H1 (cell line): ENCODE results near the gene ALG2. TPM values are rescaled to one million over a fixed set of nuclear protein-coding genes. Genes with fewer than 3 reads are reported as not detected.

Source experiments
- CTCF ChIA-PET: fragments of 300-600 bp; sonication (Branson Sonifier 250); formaldehyde crosslinking; loops from one replicate; lab custom pipeline; 2021; ENCODE audit not compliant: partially characterized antibody; lab: Charles Lee
- POLR2A ChIA-PET: fragments of 300-600 bp; sonication (Branson Sonifier 250); formaldehyde crosslinking; loops from one replicate; lab custom pipeline; 2021; ENCODE audit warnings: inconsistent platforms; ENCODE audit not compliant: partially characterized antibody; lab: Charles Lee
- DNase-seq, 2 experiments: peaks; one replicate each; pipeline versions ENCODE4 v3.0.0 to v3.0.0-alpha.2; 2010 to 2022; ENCODE audit warnings: low spot score in 2 of 2, low read depth in 1 of 2, mixed read lengths in 1 of 2
- FAIRE-seq: peaks from 2 replicates; lab custom pipeline; 2011; peaks lifted over from hg19 to GRCh38; lab: Jason Lieb, UNC
- H2AFZ ChIP-seq: 2 replicates; pipeline ENCODE4 v1.8.1; 2012; ENCODE audit warnings: low read length, inconsistent platforms
- H2AK5ac ChIP-seq: 2 replicates; pipeline ENCODE4 v1.6.1; 2013; ENCODE audit warnings: low read depth, low read length
- H2BK120ac ChIP-seq: replicated peaks from 2 replicates; pipeline ENCODE3; 2013; ENCODE audit warnings: low read depth, low read length, inconsistent platforms
- H2BK12ac ChIP-seq: 2 replicates; pipeline ENCODE4 v1.6.1; 2013; ENCODE audit warnings: low read depth, low read length
- H2BK15ac ChIP-seq: 2 replicates; pipeline ENCODE4 v1.6.1; 2013; ENCODE audit warnings: low read length
- H2BK20ac ChIP-seq: 2 replicates; pipeline ENCODE4 v1.6.1; 2013; ENCODE audit warnings: low read length
- H2BK5ac ChIP-seq: 2 replicates; pipeline ENCODE4 v1.6.1; 2013; ENCODE audit warnings: low read depth, low read length
- H3K14ac ChIP-seq: 2 replicates; pipeline ENCODE4 v1.6.1; 2013; ENCODE audit warnings: inconsistent platforms; ENCODE audit not compliant: insufficient read length
- H3K18ac ChIP-seq: 2 replicates; pipeline ENCODE4 v1.6.1; 2013; ENCODE audit warnings: low read length; ENCODE audit errors: extremely low read depth
- H3K23ac ChIP-seq: 2 replicates; pipeline ENCODE4 v1.6.1; 2013; ENCODE audit warnings: inconsistent platforms; ENCODE audit not compliant: insufficient read length
- H3K23me2 ChIP-seq: 2 replicates; pipeline ENCODE4 v1.6.1; 2013; ENCODE audit warnings: low read depth, low read length
- H3K27ac ChIP-seq: 2 replicates; pipeline ENCODE4 v1.6.1; 2011; ENCODE audit warnings: low read depth, low read length, inconsistent platforms
- H3K27me3 ChIP-seq, 4 experiments: replicated peaks in 1 of 4; 1 replicate in 1 of 4; 2 replicates in 3 of 4; pipeline versions ENCODE4 v1.6.1 to v1.8.1; 2011 to 2013; ENCODE audit warnings: low read length in 3 of 4, mild to moderate bottlenecking in 3 of 4, inconsistent platforms in 2 of 4, mixed read lengths in 2 of 4, moderate library complexity in 1 of 4; ENCODE audit not compliant: control insufficient read depth in 3 of 4, insufficient read depth in 3 of 4; ENCODE audit errors: extremely low read depth in 1 of 4
- H3K36me3 ChIP-seq, 4 experiments: 2 replicates each; pipeline versions ENCODE4 v1.6.1 to v1.8.1; 2011 to 2013; ENCODE audit warnings: mild to moderate bottlenecking in 4 of 4, low read length in 3 of 4, moderate library complexity in 2 of 4, control low read depth in 1 of 4, inconsistent platforms in 1 of 4; ENCODE audit not compliant: insufficient read depth in 4 of 4, control insufficient read depth in 2 of 4
- H3K4ac ChIP-seq: replicated peaks from 2 replicates; pipeline ENCODE3; 2013; ENCODE audit warnings: low read length, low read depth, mixed read lengths, inconsistent platforms; ENCODE audit not compliant: insufficient read length
- H3K4me1 ChIP-seq, 4 experiments: replicated peaks in 1 of 4; 1 replicate in 1 of 4; 2 replicates in 3 of 4; pipeline versions ENCODE4 v1.6.1 to v1.8.1; 2011 to 2013; ENCODE audit warnings: low read length in 3 of 4, inconsistent platforms in 2 of 4, mixed read lengths in 1 of 4; ENCODE audit not compliant: insufficient read depth in 4 of 4, control insufficient read depth in 3 of 4
- H3K4me2 ChIP-seq, 2 experiments: 2 replicates each; pipeline versions ENCODE4 v1.6.1 to v1.8.1; 2011 to 2013; ENCODE audit warnings: low read depth in 2 of 2, low read length in 2 of 2, control low read depth in 1 of 2, inconsistent platforms in 1 of 2, mild to moderate bottlenecking in 1 of 2; ENCODE audit not compliant: insufficient read depth in 1 of 2
- H3K4me3 ChIP-seq, 4 experiments: fragments of 200-600, 300-600 bp in 1 of 4; sonication (generic), shearing (Covaris generic), sonication (Bioruptor Twin) in 1 of 4; 2 replicates each; pipeline versions ENCODE4 v1.5.1 to v1.8.1; 2011 to 2016; ENCODE audit warnings: low read length in 4 of 4, low read depth in 3 of 4, control low read depth in 2 of 4, inconsistent platforms in 2 of 4, mild to moderate bottlenecking in 2 of 4, mixed read lengths in 1 of 4, moderate library complexity in 1 of 4; ENCODE audit not compliant: insufficient read depth in 2 of 4; ENCODE audit errors: extremely low read depth in 1 of 4
- H3K56ac ChIP-seq: replicated peaks from 2 replicates; pipeline ENCODE3; 2013; ENCODE audit warnings: low read depth, mild to moderate bottlenecking, mixed read lengths, low read length, inconsistent platforms; ENCODE audit not compliant: insufficient read length
- H3K79me1 ChIP-seq: 2 replicates; pipeline ENCODE4 v1.6.1; 2013; ENCODE audit warnings: low read depth, low read length, control low read depth
- H3K79me2 ChIP-seq, 2 experiments: 2 replicates each; pipeline versions ENCODE4 v1.6.1 to v1.8.1; 2012 to 2013; ENCODE audit warnings: low read length in 2 of 2, mild to moderate bottlenecking in 2 of 2, inconsistent platforms in 1 of 2; ENCODE audit not compliant: insufficient read depth in 2 of 2, control insufficient read depth in 1 of 2
- H3K9ac ChIP-seq, 4 experiments: replicated peaks in 1 of 4; 1 replicate in 1 of 4; 2 replicates in 3 of 4; pipeline versions ENCODE4 v1.6.1 to v1.8.1; 2011 to 2013; ENCODE audit warnings: low read depth in 3 of 4, low read length in 3 of 4, control low read depth in 2 of 4, mild to moderate bottlenecking in 2 of 4, moderate library complexity in 2 of 4, inconsistent platforms in 1 of 4; ENCODE audit errors: extremely low read depth in 1 of 4
- H3K9me3 ChIP-seq, 2 experiments: 2 replicates each; pipeline versions ENCODE4 v1.6.1 to v1.8.1; 2012 to 2013; ENCODE audit warnings: mild to moderate bottlenecking in 2 of 2, moderate library complexity in 2 of 2, control low read depth in 1 of 2, inconsistent platforms in 1 of 2, low read depth in 1 of 2, low read length in 1 of 2, mixed read lengths in 1 of 2; ENCODE audit not compliant: insufficient read depth in 2 of 2
- H4K20me1 ChIP-seq, 2 experiments: replicated peaks in 1 of 2; 2 replicates each; pipeline versions ENCODE3 to v1.8.1; 2011 to 2013; ENCODE audit warnings: inconsistent platforms in 2 of 2, low read length in 2 of 2, mild to moderate bottlenecking in 1 of 2; ENCODE audit not compliant: insufficient read depth in 2 of 2, control insufficient read depth in 1 of 2
- H4K5ac ChIP-seq: 2 replicates; pipeline ENCODE4 v1.6.1; 2013; ENCODE audit warnings: low read length, low read depth, mixed read lengths, inconsistent platforms; ENCODE audit not compliant: insufficient read length
- H4K8ac ChIP-seq: 2 replicates; pipeline ENCODE4 v1.8.0; 2013; ENCODE audit warnings: mild to moderate bottlenecking, moderate library complexity, low read length, inconsistent platforms; ENCODE audit not compliant: insufficient read depth; ENCODE audit errors: extremely low read depth
- H4K91ac ChIP-seq: replicated peaks from 2 replicates; pipeline ENCODE3; 2013; ENCODE audit warnings: low read length, mixed read lengths, inconsistent platforms; ENCODE audit not compliant: insufficient read length
- FOSL1 ChIP-seq: IDR thresholded peaks from 2 replicates; pipeline ENCODE4 v1.6.1; 2011; ENCODE audit warnings: mild to moderate bottlenecking, low read depth, low read length, moderate library complexity; ENCODE audit not compliant: insufficient read depth
- HDAC6 ChIP-seq: IDR thresholded peaks from one replicate; pipeline ENCODE4 v1.7.1; 2012; ENCODE audit warnings: low read depth, mild to moderate bottlenecking, inconsistent platforms, low read length, moderate library complexity
- JUND ChIP-seq: IDR thresholded peaks from 2 replicates; pipeline ENCODE4 v1.6.1; 2011; ENCODE audit warnings: mild to moderate bottlenecking, improper control_type of control experiment, low read length
- MAFK ChIP-seq: IDR thresholded peaks from 2 replicates; pipeline ENCODE4 v1.6.1; 2012; ENCODE audit warnings: low read depth, mild to moderate bottlenecking, improper control_type of control experiment, low read length
- RXRA ChIP-seq: IDR thresholded peaks from 2 replicates; pipeline ENCODE4 v1.6.1; 2011; ENCODE audit warnings: low read depth, mild to moderate bottlenecking, low read length, moderate library complexity; ENCODE audit not compliant: insufficient read depth
- WGBS, 2 experiments: shearing (Covaris generic) in 1 of 2; methylation state at CpG; one replicate each; pipeline versions ENCODE4 v1.1.6 to v1.1.7; 2013 to 2015; ENCODE audit warnings: low lambda C conversion rate in 2 of 2, mixed read lengths in 2 of 2, inconsistent platforms in 1 of 2, low coverage in 1 of 2, missing lambda C conversion rate in 1 of 2; ENCODE audit not compliant: insufficient replicate concordance in 2 of 2, insufficient coverage in 1 of 2, insufficient read length in 1 of 2; ENCODE audit errors: extremely low coverage in 1 of 2, missing lambda C conversion rate in 1 of 2; 5-methylcytosine and 5-hydroxymethylcytosine counted together
- polyA plus RNA-seq, 7 experiments: library from polyadenylated mRNA; depleted of rRNA in 3 of 7; stranded (reverse) in 5 of 7; unstranded in 2 of 7; fragments of >200 nt in 5 of 7; fragments of 200-250 nt in 2 of 7; gene quantifications; 1 replicate in 5 of 7; 2 replicates in 1 of 7; 4 replicates in 1 of 7; pipeline versions ENCODE4 v1.2.1 to v1.2.3, GENCODE V29; 2011 to 2013; ENCODE audit warnings: missing spikeins in 2 of 7, mixed read lengths in 2 of 7
- total RNA-seq: library from RNA; stranded (reverse); fragmentation: NEBNext Ultra II Directional; extraction: Animal tissue kit (Norgen Biotek cat#: 25700); gene quantifications from 2 replicates; pipeline ENCODE4 v1.2.1, GENCODE V29; 2021

ALG2 gene
- total and polyA plus RNA-seq, 2 of the 8 experiments (the other 6 are each of a cell fraction or from before 2014, with no cell fraction given): 27.1 to 30.7 TPM

DNA sequence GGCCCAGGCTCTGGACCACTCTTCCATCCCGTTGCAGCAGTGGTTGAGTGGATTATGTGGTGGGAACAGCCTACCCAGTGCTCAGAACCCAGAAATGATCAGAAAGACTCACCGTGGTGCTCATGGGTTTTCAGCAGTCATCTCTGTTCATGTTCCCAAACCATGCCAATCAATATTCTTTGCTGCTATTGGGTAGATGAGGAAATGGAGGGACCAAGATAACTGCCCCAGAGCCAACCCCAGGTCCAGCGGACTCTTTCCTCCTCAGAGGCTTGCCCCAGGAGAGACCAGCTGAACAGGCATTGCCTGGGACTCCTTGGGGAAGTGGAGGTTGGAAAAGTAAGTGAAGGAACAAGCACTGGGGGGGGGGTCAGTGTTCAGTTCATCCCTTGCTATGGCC, 38.1 kb downstream of the ALG2 start:
- no peak overlapping the region for H2BK20ac ChIP-seq
- H2AK5ac ChIP-seq: no peak overlapping the region
- H3K4ac ChIP-seq: no peak overlapping the region
- no peaks in the 10 kb centered on the region for H3K9me3 ChIP-seq
- no peak overlapping the region for H3K14ac ChIP-seq
- no peak overlapping the region for H3K4me2 ChIP-seq
- H3K79me2 ChIP-seq: no peaks in the 10 kb centered on the region
- H3K9ac ChIP-seq: no peak overlapping the region
- no peak overlapping the region for H4K8ac ChIP-seq
- H3K56ac ChIP-seq: no peak overlapping the region
- H2BK12ac ChIP-seq: 0 out of 2 replicates have a peak overlapping the region, but pooled peaks have one; percentile 18
- no peaks in the 10 kb centered on the region for H3K27me3 ChIP-seq
- H3K4me1 ChIP-seq: peaks cover 0 to 3% (median 1%) of the 10 kb centered on the region in 4 experiments; a peak in 2 of 7 replicates
- H3K18ac ChIP-seq: no peak overlapping the region
- TF ChIP-seq RXRA: no peak
- TF ChIP-seq JUND: no peak
- no peak for TF ChIP-seq HDAC6
- TF ChIP-seq MAFK: no peak
- no peak for TF ChIP-seq FOSL1
- POLR2A ChIA-PET: interaction anchor here (1.1 to 1.8 kb wide), 3 partner anchors 16 to 39 kb away, joined by 3 to 7 read pairs (median 5); partner anchors contain the start of genes ALG2 and SEC61B
- no peaks in the 10 kb centered on the region for H3K79me1 ChIP-seq
- WGBS, 2 experiments: 92% methylated on average over 3 of the region's 3 CpGs; no CpG with 5 or more reads in 1 of the 2 experiments
- H4K20me1 ChIP-seq: no peaks in the 10 kb centered on the region
- H2BK120ac ChIP-seq: no peak overlapping the region
- no peak overlapping the region for H3K27ac ChIP-seq
- H4K91ac ChIP-seq: no peak overlapping the region
- FAIRE-seq (no peak), DNase-seq (no peak)
- H2AFZ ChIP-seq: no peak overlapping the region
- no peak overlapping the region for H3K23ac ChIP-seq
- CTCF ChIA-PET: interaction anchor here (0.7 to 9.4 kb wide), 16 partner anchors 9 to 1141 kb away, joined by 3 to 105 read pairs (median 8); no protein-coding TSS in a partner anchor
- no peak overlapping the region for H3K4me3 ChIP-seq
- no peak overlapping the region for H2BK15ac ChIP-seq
- no peak overlapping the region for H4K5ac ChIP-seq
- H3K23me2 ChIP-seq: no peaks in the 10 kb centered on the region
- H3K36me3 ChIP-seq: no peaks in the 10 kb centered on the region
- no peak overlapping the region for H2BK5ac ChIP-seq
